HCT116 (cell line): ENCODE results near the gene SHISA8.

Source experiments
- MAX ChIP-seq: IDR thresholded peaks from 2 replicates; pipeline ENCODE4 v1.6.1; 2012
- POLR2AphosphoS5 ChIP-seq: IDR thresholded peaks from 2 replicates; pipeline ENCODE4 v1.6.1; 2011; ENCODE audit warnings: mild to moderate bottlenecking, low read depth, low read length, moderate library complexity
- SP1 ChIP-seq: IDR thresholded peaks from 2 replicates; pipeline ENCODE4 v1.6.1; 2012; ENCODE audit warnings: low read depth
- TF ChIP-seq, protein P1 (sequence below), 3 experiments: fragments of 200-600 bp in 1 of 3; sonication (generic) in 1 of 3; IDR thresholded peaks in 2 of 3; conservative IDR thresholded peaks in 1 of 3; 2 replicates each; pipeline ENCODE4 v1.5.1; 2012 to 2017; ENCODE audit warnings: low read depth in 2 of 3, low read length in 2 of 3, antibody characterized with exemption in 1 of 3, borderline replicate concordance in 1 of 3, control low read depth in 1 of 3, mild to moderate bottlenecking in 1 of 3, mixed read lengths in 1 of 3, mixed run types in 1 of 3, moderate library complexity in 1 of 3; ENCODE audit not compliant: insufficient read depth in 1 of 3

- no peak for TF ChIP-seq POLR2AphosphoS5
- TF ChIP-seq MAX, result no peak
- TF ChIP-seq, protein P1, sequence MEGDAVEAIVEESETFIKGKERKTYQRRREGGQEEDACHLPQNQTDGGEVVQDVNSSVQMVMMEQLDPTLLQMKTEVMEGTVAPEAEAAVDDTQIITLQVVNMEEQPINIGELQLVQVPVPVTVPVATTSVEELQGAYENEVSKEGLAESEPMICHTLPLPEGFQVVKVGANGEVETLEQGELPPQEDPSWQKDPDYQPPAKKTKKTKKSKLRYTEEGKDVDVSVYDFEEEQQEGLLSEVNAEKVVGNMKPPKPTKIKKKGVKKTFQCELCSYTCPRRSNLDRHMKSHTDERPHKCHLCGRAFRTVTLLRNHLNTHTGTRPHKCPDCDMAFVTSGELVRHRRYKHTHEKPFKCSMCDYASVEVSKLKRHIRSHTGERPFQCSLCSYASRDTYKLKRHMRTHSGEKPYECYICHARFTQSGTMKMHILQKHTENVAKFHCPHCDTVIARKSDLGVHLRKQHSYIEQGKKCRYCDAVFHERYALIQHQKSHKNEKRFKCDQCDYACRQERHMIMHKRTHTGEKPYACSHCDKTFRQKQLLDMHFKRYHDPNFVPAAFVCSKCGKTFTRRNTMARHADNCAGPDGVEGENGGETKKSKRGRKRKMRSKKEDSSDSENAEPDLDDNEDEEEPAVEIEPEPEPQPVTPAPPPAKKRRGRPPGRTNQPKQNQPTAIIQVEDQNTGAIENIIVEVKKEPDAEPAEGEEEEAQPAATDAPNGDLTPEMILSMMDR (IDR thresholded peaks at IDR 0.05 in 2 of 3, conservative IDR thresholded peaks at IDR 0.05 in 1 of 3; ENCODE audit: borderline replicate concordance in 1 of 3, insufficient read depth in 1 of 3, low read depth in 2 of 3, low read length in 2 of 3), result no peak
- no peak for TF ChIP-seq SP1
Observed at GRCh38 chr22:41935509-41935908, 20.6 kb upstream of the SHISA8 start.
